MCF 10A (cell line): ENCODE measurements around the gene TNFAIP3. TPM values are rescaled to one million over a fixed set of nuclear protein-coding genes. Genes with fewer than 3 reads are reported as not detected.
"Not testable (repeated sequence)": the region's sequence is repeated elsewhere in the genome, so short reads cannot be mapped to it uniquely, and the experiment has no call there.

Source experiments
- BruUV-seq: library from RNA; stranded (reverse); fragments of 400-500 nt; replicated peaks from 2 replicates; lab custom pipeline; 2021; lab: Mats Ljungman, UMichigan
- CTCF ChIA-PET: fragments of 300-600 bp; sonication (Branson Sonifier 250); formaldehyde crosslinking; extraction: SDS; loops from one replicate; lab custom pipeline; 2021; ENCODE audit warnings: antibody characterized with exemption, inconsistent platforms; lab: Yijun Ruan, JAX
- POLR2A ChIA-PET: fragments of 300-600, 350-650 bp; sonication (Branson Sonifier 250); formaldehyde crosslinking; extraction: SDS; loops from one replicate; lab custom pipeline; 2020; ENCODE audit warnings: antibody characterized with exemption, inconsistent platforms; lab: Yijun Ruan, JAX
- DNase-seq: peaks from one replicate; pipeline ENCODE4 v3.0.0-alpha.2; 2018; ENCODE audit not compliant: unreplicated experiment
- H3K27ac Mint-ChIP-seq: one replicate; pipeline ENCODE4 v1.8.0; 2022; ENCODE audit warnings: mild to moderate bottlenecking, low read depth, mixed read lengths; ENCODE audit not compliant: unreplicated experiment
- H3K27me3 Mint-ChIP-seq: one replicate; pipeline ENCODE4 v1.8.0; 2022; ENCODE audit warnings: mixed read lengths; ENCODE audit not compliant: insufficient read depth, unreplicated experiment
- H3K36me3 Mint-ChIP-seq: one replicate; pipeline ENCODE4 v1.8.0; 2022; ENCODE audit warnings: mild to moderate bottlenecking, moderate library complexity, mixed read lengths; ENCODE audit not compliant: insufficient read depth, unreplicated experiment
- H3K4me1 Mint-ChIP-seq: one replicate; pipeline ENCODE4 v1.8.0; 2022; ENCODE audit warnings: mixed read lengths; ENCODE audit not compliant: insufficient read depth, unreplicated experiment
- H3K4me3 Mint-ChIP-seq: one replicate; pipeline ENCODE4 v1.8.0; 2022; ENCODE audit warnings: mild to moderate bottlenecking, moderate library complexity, mixed read lengths; ENCODE audit not compliant: unreplicated experiment
- H3K9me3 Mint-ChIP-seq: one replicate; pipeline ENCODE4 v1.8.0; 2022; ENCODE audit warnings: mixed read lengths; ENCODE audit not compliant: unreplicated experiment
- intact Hi-C: fragments of 100-400 bp; cut with micrococcal nuclease; formaldehyde crosslinking; loops from 2 replicates; pipeline ENCODE4 v1.14.1; 2022
- total RNA-seq: library from RNA; stranded (reverse); gene quantifications from 2 replicates; pipeline ENCODE4 v1.2.3, GENCODE V29; 2022
- TF ChIP-seq, protein P1 (sequence below): fragments of 200-600 bp; IDR thresholded peaks from one replicate; pipeline ENCODE4 v1.8.0; 2022; ENCODE audit warnings: antibody characterized with exemption, mild to moderate bottlenecking; ENCODE audit not compliant: unreplicated experiment

Gene TNFAIP3
- total RNA-seq, 1 experiment from 2014 or later = 52.8 TPM

DNA sequence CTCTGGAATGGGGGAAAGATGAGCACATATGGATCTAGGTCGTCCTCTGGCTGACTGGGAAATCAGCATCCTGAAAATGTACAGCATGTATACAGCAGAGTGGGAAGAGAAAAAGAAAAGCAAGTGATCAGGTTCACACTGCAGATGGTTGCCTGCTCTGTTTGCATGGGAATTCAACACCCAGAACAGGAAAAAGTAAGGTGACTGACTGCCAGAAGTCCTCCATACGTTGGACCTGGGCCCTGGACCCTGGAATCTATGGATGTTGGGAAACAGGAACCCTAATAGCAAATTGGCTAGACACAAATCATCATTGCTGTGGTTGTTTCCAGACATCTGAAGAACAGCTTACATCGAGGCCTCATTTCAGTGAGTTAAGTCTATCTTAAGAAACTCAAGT lies 30.3 kb upstream of the TNFAIP3 start:
- Mint-ChIP-seq H3K27me3 (no peaks in the 10 kb centered on the region), H3K9me3 (peaks cover 10% of the 10 kb centered on the region), H3K4me1 (peaks cover 9% of the 10 kb centered on the region), H3K36me3 (no peaks in the 10 kb centered on the region), H3K4me3 (no peak overlapping the region), H3K27ac (no peak overlapping the region)
- TF ChIP-seq, protein P1, sequence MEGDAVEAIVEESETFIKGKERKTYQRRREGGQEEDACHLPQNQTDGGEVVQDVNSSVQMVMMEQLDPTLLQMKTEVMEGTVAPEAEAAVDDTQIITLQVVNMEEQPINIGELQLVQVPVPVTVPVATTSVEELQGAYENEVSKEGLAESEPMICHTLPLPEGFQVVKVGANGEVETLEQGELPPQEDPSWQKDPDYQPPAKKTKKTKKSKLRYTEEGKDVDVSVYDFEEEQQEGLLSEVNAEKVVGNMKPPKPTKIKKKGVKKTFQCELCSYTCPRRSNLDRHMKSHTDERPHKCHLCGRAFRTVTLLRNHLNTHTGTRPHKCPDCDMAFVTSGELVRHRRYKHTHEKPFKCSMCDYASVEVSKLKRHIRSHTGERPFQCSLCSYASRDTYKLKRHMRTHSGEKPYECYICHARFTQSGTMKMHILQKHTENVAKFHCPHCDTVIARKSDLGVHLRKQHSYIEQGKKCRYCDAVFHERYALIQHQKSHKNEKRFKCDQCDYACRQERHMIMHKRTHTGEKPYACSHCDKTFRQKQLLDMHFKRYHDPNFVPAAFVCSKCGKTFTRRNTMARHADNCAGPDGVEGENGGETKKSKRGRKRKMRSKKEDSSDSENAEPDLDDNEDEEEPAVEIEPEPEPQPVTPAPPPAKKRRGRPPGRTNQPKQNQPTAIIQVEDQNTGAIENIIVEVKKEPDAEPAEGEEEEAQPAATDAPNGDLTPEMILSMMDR = no peak
- BruUV-seq = no TSS peak
- DNase-seq = no peak
- intact Hi-C loops = no loop called here
- ChIA-PET CTCF (interaction anchor here (0.7 to 1.1 kb wide), 2 partner anchors 13 to 1611 kb away, joined by 3 read pairs; no protein-coding TSS in a partner anchor), POLR2A (interaction anchor here (1.2 kb wide), 1 partner anchor 25 kb away, joined by 4 read pairs; no protein-coding TSS in a partner anchor)

DNA sequence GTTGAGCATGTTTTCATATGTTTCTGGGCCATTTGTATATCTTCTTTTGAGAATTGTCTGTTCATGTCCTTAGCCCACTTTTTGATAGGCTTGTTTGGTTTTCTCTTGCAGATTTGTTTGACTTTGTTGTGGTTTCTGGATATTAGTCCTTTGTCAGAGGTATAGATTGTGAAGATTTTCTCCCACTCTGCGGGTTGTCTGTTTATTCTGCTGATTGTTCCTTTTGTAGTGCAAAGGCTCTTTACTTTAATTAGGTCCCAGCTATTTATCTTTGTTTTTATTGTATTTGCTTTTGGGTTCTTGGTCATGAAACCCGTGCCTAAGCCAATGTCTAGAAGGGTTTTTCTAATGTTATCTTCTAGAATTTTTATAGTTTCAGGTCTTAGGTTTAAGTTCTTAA lies 29.0 kb upstream of the TNFAIP3 start:
- H3K27ac Mint-ChIP-seq, CTCF ChIA-PET, intact Hi-C loops, H3K27me3 Mint-ChIP-seq, BruUV-seq, H3K4me1 Mint-ChIP-seq, H3K4me3 Mint-ChIP-seq, H3K36me3 Mint-ChIP-seq, POLR2A ChIA-PET, DNase-seq: not testable (repeated sequence)
- peaks cover 10% of the 10 kb centered on the region for H3K9me3 Mint-ChIP-seq

DNA sequence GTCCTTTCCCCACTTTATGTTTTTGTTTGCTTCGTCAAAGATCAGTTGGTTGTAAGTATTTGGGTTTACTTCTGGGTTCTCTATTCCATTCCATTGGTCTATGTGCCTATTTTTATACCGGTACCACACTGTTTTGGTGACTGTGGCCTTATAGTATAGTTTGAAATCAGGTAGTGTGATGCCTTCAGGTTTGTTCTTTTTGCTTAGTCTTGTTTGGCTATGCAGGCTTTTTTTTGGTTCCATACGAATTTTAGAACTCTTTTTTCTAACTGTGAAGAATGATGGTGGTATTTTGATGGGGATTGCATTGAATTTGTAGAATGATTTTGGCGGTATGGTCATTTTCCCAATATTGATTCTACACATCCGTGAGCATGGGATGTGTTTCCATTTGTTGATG lies 28.5 kb upstream of the TNFAIP3 start:
- peaks cover 10% of the 10 kb centered on the region for H3K9me3 Mint-ChIP-seq
- H3K4me3 Mint-ChIP-seq, H3K27ac Mint-ChIP-seq, H3K27me3 Mint-ChIP-seq, intact Hi-C loops, H3K4me1 Mint-ChIP-seq, BruUV-seq, DNase-seq, CTCF ChIA-PET, H3K36me3 Mint-ChIP-seq: not testable (repeated sequence)
- POLR2A ChIA-PET = interaction anchor here (1.5 kb wide), 1 partner anchor 11 kb away, joined by 3 read pairs; no protein-coding TSS in a partner anchor

DNA sequence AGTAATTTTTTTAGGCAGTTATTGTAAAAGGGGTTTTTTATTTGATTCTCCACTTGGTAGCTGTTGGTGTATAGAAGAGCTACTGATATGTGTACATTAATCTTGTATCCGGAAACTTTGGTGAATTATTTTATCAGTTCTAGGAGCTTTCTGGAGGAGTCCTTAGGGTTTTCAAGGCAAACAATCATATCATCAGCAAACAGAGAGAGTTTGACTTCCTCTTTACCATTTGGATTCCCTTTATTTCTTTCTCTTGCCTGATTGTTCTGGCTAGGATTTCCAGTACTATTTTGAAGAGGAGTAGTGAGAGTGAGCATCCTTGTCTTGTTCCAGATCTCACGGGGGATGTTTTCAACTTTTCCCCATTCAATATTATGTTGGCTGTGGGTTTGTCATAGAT lies 28.0 kb upstream of the TNFAIP3 start:
- no peak for DNase-seq
- Mint-ChIP-seq H3K4me1 (peaks cover 2% of the 10 kb centered on the region), H3K27ac (no peak overlapping the region), H3K9me3 (peaks cover 10% of the 10 kb centered on the region), H3K36me3 (no peaks in the 10 kb centered on the region), H3K4me3 (no peak overlapping the region), H3K27me3 (no peaks in the 10 kb centered on the region)
- ChIA-PET CTCF (no interaction called here), POLR2A (interaction anchor here (1.5 kb wide), 1 partner anchor 10 kb away, joined by 3 read pairs; no protein-coding TSS in a partner anchor)
- intact Hi-C loops = no loop called here
- TF ChIP-seq, protein P1 = no peak
- BruUV-seq = no TSS peak

DNA sequence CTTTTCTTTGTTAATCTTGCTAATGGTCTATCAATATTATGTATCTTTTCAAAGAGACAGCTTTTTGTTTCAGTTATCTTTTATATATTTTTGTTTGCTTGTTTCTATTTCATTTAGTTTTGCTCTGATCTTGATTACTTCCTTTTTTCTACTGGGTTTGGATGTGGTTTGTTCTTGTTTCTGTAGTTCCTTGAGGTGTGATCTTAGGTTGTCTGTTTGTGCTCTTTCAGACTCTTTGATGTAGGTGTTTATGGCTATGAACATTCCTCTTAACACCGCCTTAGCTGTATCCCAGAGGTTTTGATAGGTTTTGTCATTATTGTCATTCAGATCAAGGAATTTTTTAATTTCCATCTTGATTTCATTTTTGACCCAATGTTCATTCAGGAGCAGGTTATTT lies 26.8 kb upstream of the TNFAIP3 start:
- no peak overlapping the region for H3K4me3 Mint-ChIP-seq
- peaks cover 7% of the 10 kb centered on the region for H3K4me1 Mint-ChIP-seq
- ChIA-PET CTCF (interaction anchor here (0.7 kb wide), 1 partner anchor 123 kb away, joined by 6 read pairs; no protein-coding TSS in a partner anchor), POLR2A (interaction anchor here (1.5 kb wide), 1 partner anchor 9 kb away, joined by 3 read pairs; no protein-coding TSS in a partner anchor)
- no peaks in the 10 kb centered on the region for H3K27me3 Mint-ChIP-seq
- no peak for DNase-seq
- no TSS peak for BruUV-seq
- intact Hi-C loops = no loop called here
- TF ChIP-seq, protein P1 = no peak
- no peaks in the 10 kb centered on the region for H3K36me3 Mint-ChIP-seq
- peaks cover 10% of the 10 kb centered on the region for H3K9me3 Mint-ChIP-seq
- H3K27ac Mint-ChIP-seq = no peak overlapping the region
